Activated naive CD4-positive, alpha-beta T cell treated with Interleukin-2 at 50 U/mL for 16 hours (primary cell): ENCODE data around the gene RERE.
A peak's percentile ranks its signal among the peaks of the same experiment; 100 is the strongest.

ENCODE experiments used
- DNase-seq: peaks from one replicate; pipeline ENCODE4 v3.0.0-alpha.2; 2020

The RERE gene

GRCh38 chr1:8497210-8497819 is 320.1 kb downstream of the RERE start:
- no peak for DNase-seq

GRCh38 chr1:8496473-8496872 is 321.0 kb downstream of the RERE start:
- DNase-seq = no peak

- DNase-seq = peak; percentile 51
Measured at GRCh38 chr1:8495928-8496401, 321.5 kb downstream of the RERE start.

DNA sequence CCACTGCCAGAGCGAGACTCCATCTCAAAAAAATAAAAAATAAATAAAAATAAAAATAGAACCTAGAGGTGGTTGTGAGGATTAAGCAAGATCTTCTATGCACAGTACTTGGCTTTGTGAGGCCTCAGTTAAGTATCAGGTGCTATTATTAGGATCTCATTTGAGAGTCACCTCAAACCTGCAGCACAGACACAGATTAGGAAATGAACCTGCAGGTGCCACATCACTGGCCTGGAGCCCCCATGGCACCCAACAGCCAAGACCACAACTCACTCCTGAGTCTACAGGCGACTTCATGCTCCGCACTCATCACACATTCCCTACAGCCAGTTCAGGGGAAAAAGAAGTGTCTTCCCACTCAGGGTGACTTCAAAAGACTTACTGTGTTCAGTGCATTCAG is 322.8 kb downstream of the RERE start:
- no peak for DNase-seq

- DNase-seq = no peak
Measured at GRCh38 chr1:8493916-8494540, 323.4 kb downstream of the RERE start.

- DNase-seq = no peak
Measured at GRCh38 chr1:8487249-8487648, 330.2 kb downstream of the RERE start.

- no peak for DNase-seq
Measured at GRCh38 chr1:8486047-8486446, 331.4 kb downstream of the RERE start.

GRCh38 chr1:8483586-8483985 is 333.9 kb downstream of the RERE start:
- no peak for DNase-seq

GRCh38 chr1:8482979-8483381 is 334.5 kb downstream of the RERE start:
- no peak for DNase-seq

- DNase-seq = no peak
Measured at GRCh38 chr1:8481650-8482380, 335.6 kb downstream of the RERE start.

DNA sequence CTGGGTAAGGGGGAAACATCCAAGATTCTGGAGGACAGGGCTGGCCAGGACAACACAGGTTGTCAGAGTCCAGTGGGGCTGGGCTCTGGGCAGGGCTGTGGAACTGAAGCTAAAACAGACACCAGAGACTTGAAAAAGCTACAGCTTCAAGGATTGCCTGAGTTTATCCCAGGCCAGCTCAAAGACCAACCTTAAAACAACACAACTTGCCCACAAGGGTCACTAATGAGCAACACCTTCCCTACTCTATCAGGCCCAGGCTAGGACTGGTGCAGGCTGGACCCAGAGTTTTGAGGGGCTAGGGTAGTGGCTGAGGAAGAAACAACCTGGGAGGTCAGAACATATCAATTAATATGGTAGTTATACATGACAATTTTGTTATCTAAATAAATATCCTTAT is 338.9 kb downstream of the RERE start:
- no peak for DNase-seq

- DNase-seq = no peak
Measured at GRCh38 chr1:8477983-8478362, 339.5 kb downstream of the RERE start.

- DNase-seq = peak; percentile 34
Measured at GRCh38 chr1:8477166-8477982, 340.1 kb downstream of the RERE start.

GRCh38 chr1:8476006-8476405 is 341.4 kb downstream of the RERE start:
- no peak for DNase-seq

DNA sequence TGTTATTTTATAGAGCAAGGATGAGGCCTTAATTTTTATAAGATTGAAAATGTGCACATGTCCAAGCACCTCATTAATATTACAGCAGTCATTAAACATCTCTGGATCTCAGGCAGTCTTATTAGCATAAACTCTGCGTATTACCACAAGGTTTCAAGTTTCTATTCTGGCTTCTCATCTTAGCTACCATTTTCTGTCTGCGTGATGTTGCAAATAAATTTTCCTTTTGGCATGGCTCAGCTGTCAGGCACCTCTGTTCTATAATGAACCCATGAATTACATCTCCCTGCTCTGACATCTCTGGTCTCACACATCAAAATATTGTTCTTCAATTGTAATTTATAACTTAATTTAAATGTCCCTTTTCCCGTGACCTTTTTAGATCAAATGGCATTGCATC is 343.1 kb downstream of the RERE start:
- DNase-seq = no peak

- DNase-seq = no peak
Measured at GRCh38 chr1:8473891-8474300, 343.5 kb downstream of the RERE start.

- DNase-seq = no peak
Measured at GRCh38 chr1:8473121-8473875, 344.1 kb downstream of the RERE start.

DNA sequence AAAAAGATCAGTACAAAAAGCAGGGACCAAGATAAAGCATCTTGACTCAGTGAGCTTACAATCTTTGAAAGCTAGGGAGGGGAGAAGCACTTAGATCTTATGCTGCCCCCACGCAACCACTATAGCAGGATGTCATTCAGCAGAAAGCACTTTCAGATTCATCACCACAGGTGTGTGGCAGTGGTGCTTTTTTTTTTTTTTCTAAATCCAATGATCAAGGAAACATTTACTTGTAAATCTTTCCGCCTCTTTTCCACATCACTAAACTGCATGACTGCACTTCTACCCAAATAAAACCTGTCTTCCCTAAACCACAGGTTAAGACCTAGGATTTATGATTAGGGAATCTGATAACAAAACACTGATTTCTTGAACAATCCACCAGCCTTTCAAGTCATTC is 344.8 kb downstream of the RERE start:
- DNase-seq = peak; percentile 50

DNA sequence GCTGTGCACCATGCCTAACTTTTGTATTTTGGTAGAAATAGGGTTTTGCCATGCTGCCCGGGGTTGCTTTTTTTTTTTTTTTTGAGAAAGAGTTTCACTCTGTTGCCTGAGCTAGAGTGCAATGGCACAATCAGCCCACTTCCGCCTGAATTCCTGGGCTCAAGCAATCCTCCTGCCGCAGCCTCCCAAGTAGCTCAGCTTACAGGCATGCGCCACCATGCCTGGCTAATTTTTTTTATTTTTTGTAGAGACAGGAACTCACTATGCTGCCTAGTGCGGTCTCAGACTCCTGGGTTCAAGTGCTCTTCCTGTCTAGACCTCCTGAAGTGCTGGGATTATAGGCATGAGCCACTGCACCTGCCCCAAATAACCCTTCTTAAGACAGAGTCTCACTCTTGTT is 346.0 kb downstream of the RERE start:
- DNase-seq = no peak

DNA sequence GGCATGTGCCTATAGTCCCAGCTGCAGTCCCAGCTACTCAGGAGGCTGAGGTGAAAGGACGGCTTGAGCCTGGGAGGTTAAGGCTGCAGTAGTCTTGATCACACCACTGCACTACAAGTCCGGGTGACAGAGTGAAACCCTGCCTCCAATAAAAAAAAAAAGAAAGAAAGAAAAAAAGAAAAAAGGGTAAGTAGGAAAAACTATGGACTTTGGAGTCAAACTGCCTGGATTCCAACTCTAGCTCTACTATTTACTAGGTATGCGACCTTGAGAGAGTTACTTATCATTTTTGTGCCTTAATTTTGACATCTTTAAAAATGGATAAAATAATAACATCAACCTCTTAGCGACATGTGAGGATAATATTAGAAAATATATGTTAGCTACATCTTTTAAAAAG is 348.7 kb downstream of the RERE start:
- DNase-seq = no peak

DNA sequence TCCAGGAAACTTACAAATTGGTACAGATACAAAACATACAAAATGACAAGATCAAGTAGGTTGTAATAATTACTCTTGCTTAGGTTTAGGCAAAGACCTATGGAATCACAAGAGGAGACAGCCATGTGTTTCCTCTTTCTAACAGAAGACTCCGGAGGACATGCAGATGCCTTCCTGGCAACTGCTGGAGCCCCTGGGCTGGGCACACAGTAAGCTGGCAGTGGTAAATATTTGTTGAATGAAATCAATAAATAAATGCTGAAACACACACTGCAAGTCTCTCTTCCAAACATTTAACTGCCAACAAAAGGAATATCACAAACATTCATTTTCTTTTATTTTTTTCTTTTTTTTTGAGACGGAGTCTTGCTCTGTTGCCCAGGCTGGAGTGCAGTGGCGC is 350.1 kb downstream of the RERE start:
- no peak for DNase-seq

- no peak for DNase-seq
Measured at GRCh38 chr1:8465692-8466091, 351.7 kb downstream of the RERE start.

DNA sequence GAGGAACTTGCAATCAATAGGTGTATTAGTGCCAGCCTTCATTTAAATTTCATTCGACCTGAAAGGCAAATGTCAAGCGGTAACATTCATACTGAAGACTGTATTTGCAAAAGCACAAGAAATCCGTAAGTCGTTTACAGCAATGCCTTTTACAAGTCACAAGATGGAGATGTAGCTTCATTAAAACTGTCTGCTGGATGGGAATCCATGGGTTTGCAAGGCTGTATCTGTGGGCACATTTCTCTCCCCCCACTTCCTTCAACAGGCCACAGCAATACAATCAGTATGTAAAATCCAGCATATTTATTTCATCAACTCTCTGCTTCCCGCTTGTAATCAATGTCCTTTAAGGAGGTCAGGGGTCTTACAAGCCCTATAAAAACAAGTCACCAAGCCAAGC is 352.4 kb downstream of the RERE start:
- no peak for DNase-seq
